ENCODE data around the gene MOSMO. TPM values are rescaled to one million over a fixed set of nuclear protein-coding genes. Genes with fewer than 3 reads are reported as not detected.

Gene MOSMO
- total and polyA plus RNA-seq, 9 of the 15 experiments (the other 6 are each of a cell fraction or from before 2014, with no cell fraction given), result 1.9 to 13.3 (median 7.7) TPM

DNA sequence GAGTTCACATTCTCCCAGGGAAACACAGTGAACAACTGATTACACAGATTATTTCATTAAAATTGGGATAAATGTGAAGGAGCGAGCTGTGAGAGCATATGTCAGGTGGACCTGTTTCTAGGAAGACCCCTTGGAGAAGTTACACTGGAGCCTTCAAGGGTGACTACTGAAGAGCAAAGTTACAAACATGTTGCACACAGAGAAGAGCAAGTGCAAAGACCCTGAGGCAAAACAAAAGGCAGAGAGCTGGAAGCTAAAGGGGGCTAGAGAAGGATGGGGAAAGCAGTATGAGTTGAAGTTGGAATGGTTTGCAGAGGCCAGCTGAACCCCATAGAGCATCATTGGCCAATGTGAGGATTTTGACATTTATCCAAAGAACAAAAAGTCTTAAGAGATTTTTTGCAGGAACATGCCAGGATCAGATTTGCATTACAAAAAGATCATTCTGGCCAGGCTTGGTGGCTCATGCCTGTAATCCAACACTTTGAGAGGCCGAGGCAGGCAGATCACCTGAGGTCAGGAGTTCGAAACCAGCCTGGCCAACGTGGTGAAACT lies 21.1 kb upstream of the MOSMO start:
- CTCF ChIA-PET (ENCODE audit: low intra/inter-chr PET ratio), result no interaction called here
- H2AFZ ChIP-seq (ENCODE audit: low read depth, low read length), result no peak overlapping the region
- ATAC-seq (no peak), DNase-seq (ENCODE audit: extremely low read depth in 1 of 4, low spot score in 3 of 4) (no peak), FAIRE-seq (no peak)
- 82% methylated on average over 4 of the region's 4 CpGs for WGBS (ENCODE audit: insufficient coverage, low coverage, missing lambda C conversion rate)
- no TSS peak for BruUV-seq (replicated peaks)
- H4K20me1 ChIP-seq (replicated peaks; ENCODE audit: control insufficient read depth, insufficient read depth, low read length), result no peaks in the 10 kb centered on the region
- no peaks in the 10 kb centered on the region for H3K9me1 ChIP-seq (ENCODE audit: control insufficient read depth, insufficient read depth, low read length)
- no peaks in the 10 kb centered on the region for H3K27me3 ChIP-seq (ENCODE audit: control insufficient read depth in 2 of 2, insufficient read depth in 2 of 2, low read length in 2 of 2)
- intact Hi-C loops (cut with micrococcal nuclease), result no loop called here
- H3K9ac ChIP-seq (ENCODE audit: insufficient read depth in 1 of 2, low read depth in 2 of 2, low read length in 2 of 2), result no peak overlapping the region
- H3K4me3 ChIP-seq, result no peak overlapping the region
- H3K27ac ChIP-seq (ENCODE audit: extremely low read depth, low read depth, low read length), result no peak overlapping the region
- peaks cover 42% of the 10 kb centered on the region for H3K36me3 ChIP-seq (ENCODE audit: control insufficient read depth, insufficient read depth, low read length)
- in situ Hi-C loops (cut with MboI), result no loop called here
- peak; percentile 52; the same call in 1 of the 2 replicates for TF ChIP-seq SUPT5H (IDR thresholded peaks at IDR 0.05)
- TF ChIP-seq, protein P1, sequence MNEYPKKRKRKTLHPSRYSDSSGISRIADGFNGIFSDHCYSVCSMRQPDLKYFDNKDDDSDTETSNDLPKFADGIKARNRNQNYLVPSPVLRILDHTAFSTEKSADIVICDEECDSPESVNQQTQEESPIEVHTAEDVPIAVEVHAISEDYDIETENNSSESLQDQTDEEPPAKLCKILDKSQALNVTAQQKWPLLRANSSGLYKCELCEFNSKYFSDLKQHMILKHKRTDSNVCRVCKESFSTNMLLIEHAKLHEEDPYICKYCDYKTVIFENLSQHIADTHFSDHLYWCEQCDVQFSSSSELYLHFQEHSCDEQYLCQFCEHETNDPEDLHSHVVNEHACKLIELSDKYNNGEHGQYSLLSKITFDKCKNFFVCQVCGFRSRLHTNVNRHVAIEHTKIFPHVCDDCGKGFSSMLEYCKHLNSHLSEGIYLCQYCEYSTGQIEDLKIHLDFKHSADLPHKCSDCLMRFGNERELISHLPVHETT (CRISPR knock-in tag; conservative IDR thresholded peaks at IDR 0.05 in 1 of 2, IDR thresholded peaks at IDR 0.05 in 1 of 2), result no peak
- TF ChIP-seq KLF13 (tag; IDR thresholded peaks at IDR 0.05; ENCODE audit: borderline replicate concordance, low read depth), result no peak
- TF ChIP-seq, protein P2, sequence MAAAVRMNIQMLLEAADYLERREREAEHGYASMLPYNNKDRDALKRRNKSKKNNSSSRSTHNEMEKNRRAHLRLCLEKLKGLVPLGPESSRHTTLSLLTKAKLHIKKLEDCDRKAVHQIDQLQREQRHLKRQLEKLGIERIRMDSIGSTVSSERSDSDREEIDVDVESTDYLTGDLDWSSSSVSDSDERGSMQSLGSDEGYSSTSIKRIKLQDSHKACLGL (CRISPR knock-in tag; IDR thresholded peaks at IDR 0.05; ENCODE audit: borderline replicate concordance, poor library complexity, severe bottlenecking), result no peak
- no peak for TF ChIP-seq ZBTB43 (CRISPR knock-in tag; IDR thresholded peaks at IDR 0.05)
- TF ChIP-seq, protein P3, sequence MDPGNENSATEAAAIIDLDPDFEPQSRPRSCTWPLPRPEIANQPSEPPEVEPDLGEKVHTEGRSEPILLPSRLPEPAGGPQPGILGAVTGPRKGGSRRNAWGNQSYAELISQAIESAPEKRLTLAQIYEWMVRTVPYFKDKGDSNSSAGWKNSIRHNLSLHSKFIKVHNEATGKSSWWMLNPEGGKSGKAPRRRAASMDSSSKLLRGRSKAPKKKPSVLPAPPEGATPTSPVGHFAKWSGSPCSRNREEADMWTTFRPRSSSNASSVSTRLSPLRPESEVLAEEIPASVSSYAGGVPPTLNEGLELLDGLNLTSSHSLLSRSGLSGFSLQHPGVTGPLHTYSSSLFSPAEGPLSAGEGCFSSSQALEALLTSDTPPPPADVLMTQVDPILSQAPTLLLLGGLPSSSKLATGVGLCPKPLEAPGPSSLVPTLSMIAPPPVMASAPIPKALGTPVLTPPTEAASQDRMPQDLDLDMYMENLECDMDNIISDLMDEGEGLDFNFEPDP (CRISPR knock-in tag; IDR thresholded peaks at IDR 0.05), result no peak
- no peak for TF ChIP-seq RBM22 (IDR thresholded peaks at IDR 0.05; ENCODE audit: low read depth, low read length, poor library complexity, severe bottlenecking)
- TF ChIP-seq ZNF354B (CRISPR knock-in tag; IDR thresholded peaks at IDR 0.05), result no peak
- no peak for TF ChIP-seq FOXJ2 (tag; IDR thresholded peaks at IDR 0.05)
- H3K4me1 ChIP-seq (replicated peaks in 1 of 2; ENCODE audit: control insufficient read depth in 2 of 2, insufficient read depth in 2 of 2, low read length in 2 of 2), result no peaks in the 10 kb centered on the region; a peak in 1 of 5 replicates
- no peak overlapping the region for H3K4me2 ChIP-seq (ENCODE audit: insufficient read depth, low read length)
- POLR2A ChIA-PET, result no interaction called here
- no peaks in the 10 kb centered on the region for H3K9me3 ChIP-seq (replicated peaks; ENCODE audit: control insufficient read depth, insufficient read depth, low read depth, low read length)
- H3K79me2 ChIP-seq (ENCODE audit: control insufficient read depth, insufficient read depth, low read length), result no peaks in the 10 kb centered on the region
